Left kidney (tissue), 8 donors: ENCODE data around the gene SAP25. TPM values are rescaled to one million over a fixed set of nuclear protein-coding genes. Genes with fewer than 3 reads are reported as not detected.

ENCODE experiments used
- DNase-seq: peaks from one replicate; pipeline ENCODE4 v3.0.0-alpha.2; 2013
- long read RNA-seq, 8 donors: transcript quantifications; one replicate each; lab custom pipeline, GENCODE V29; 2026
- polyA plus RNA-seq: library from polyadenylated mRNA; unstranded; fragments of 120-200 nt; gene quantifications from one replicate; pipeline ENCODE4 v1.2.1, GENCODE V29; 2013; ENCODE audit not compliant: insufficient read length

Gene SAP25
- polyA plus RNA-seq: 4.2 TPM
- long read RNA-seq, donor 1, partial matches to known transcripts: 0 of 2 reads
- long read RNA-seq, donor 1, other reads (novel, unspliced or antisense): 0 of 2 reads
- long read RNA-seq, donor 2, partial matches to known transcripts: 0 of 3 reads
- long read RNA-seq, donor 2, other reads (novel, unspliced or antisense): 0 of 3 reads
- long read RNA-seq, donor 3, partial matches to known transcripts: 0 of 2 reads
- long read RNA-seq, donor 3, other reads (novel, unspliced or antisense): 0 of 2 reads
- long read RNA-seq, donor 4: 0 reads
- long read RNA-seq, donor 5, partial matches to known transcripts: 0 of 2 reads
- long read RNA-seq, donor 5, other reads (novel, unspliced or antisense): 0 of 2 reads
- long read RNA-seq, donor 6, partial matches to known transcripts: 0 of 2 reads
- long read RNA-seq, donor 6, other reads (novel, unspliced or antisense): 0 of 2 reads
- long read RNA-seq, donor 7, partial matches to known transcripts: 0 of 4 reads
- long read RNA-seq, donor 7, other reads (novel, unspliced or antisense): 0 of 4 reads
- long read RNA-seq, donor 8, partial matches to known transcripts: 0 of 1 reads
- long read RNA-seq, donor 8, other reads (novel, unspliced or antisense): 0 of 1 reads

- DNase-seq: no peak
Measured at GRCh38 chr7:100573691-100574361, at the start of gene SAP25. Gene SAP25 (minus strand): TSS chr7:100573900. CDS start chr7:100573742, 158 bp downstream.

GRCh38 chr7:100621554-100621953, 47.9 kb upstream of the SAP25 start:
- DNase-seq: no peak

- no peak for DNase-seq
Measured at GRCh38 chr7:100620804-100621203, 47.1 kb upstream of the SAP25 start.

GRCh38 chr7:100620239-100620638, 46.5 kb upstream of the SAP25 start:
- DNase-seq: no peak

GRCh38 chr7:100614308-100614861, 40.7 kb upstream of the SAP25 start:
- no peak for DNase-seq

DNA sequence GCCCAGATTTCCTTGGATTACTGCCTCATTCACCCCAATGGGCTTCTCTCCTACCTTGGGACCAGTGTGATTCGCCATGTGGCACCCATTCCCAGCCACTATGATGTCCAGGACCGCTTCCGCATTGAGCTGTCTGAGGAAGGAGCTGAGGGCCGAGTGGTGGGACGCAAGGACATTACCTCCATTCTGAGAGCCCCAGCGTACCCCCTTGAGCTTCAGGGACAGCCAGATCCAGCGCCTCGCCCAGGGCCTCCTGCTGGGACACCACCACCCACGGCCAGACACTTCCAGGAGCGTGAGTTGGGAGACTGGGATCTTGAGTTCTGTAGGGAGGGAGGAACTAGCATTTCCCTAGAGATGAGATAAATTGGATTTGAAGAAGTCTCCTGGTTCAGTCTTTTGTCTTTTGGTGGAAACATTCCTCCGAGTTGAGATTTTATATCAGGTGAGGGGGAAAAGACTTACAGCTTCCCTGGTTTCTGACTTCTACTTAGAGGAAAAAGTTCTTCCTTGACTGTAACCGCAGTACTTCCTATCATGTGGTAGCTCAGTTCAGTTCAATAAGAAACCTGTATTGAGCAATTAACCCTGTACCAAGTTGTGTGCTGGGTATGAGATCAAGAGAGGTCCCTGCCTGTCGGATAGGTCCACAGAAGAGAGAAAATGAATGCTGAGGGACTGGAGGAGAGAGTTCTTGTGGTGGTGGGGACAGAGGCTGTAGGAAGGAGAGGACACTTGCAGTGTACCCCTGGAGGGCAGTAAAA, 39.9 kb upstream of the SAP25 start:
- DNase-seq: no peak

DNA sequence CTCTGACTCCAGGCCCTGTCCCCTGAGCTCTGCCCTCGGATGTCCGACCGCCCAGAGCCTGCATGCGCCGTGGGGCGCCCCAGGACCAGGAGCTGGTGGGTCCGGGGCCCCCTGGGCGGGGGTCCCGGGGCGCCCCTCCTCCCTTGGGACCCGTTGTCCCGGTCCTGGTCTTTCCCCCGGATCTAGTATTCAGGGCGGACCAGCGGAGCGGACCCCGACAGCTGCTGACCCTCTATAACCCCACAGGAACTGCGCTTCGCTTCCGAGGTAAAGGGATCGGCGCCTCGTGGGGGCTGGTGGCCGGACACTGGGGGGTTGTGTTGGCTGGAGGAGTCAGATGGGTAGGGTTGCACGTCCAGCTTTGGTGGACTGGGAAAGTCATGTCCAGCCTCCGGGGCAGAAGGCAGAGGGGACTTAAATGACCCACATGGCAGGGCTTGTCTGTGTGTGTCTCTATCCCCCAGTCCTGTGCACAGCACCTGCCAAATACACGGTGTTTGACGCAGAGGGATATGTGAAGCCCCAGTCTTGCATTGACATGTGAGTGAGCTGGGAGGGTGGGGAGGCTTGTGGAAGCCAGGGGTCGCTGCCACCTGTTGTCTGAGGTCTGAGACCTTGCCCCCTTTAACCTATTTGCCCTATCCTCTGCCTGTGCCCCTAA, 39.2 kb upstream of the SAP25 start:
- DNase-seq: no peak

- peak; percentile 100 for DNase-seq
Measured at GRCh38 chr7:100611983-100612729, 38.5 kb upstream of the SAP25 start, which contains the start of gene MOSPD3. Gene MOSPD3 (plus strand): TSS chr7:100612540. CDS start chr7:100612792, 252 bp downstream.

- DNase-seq: no peak
Measured at GRCh38 chr7:100609958-100610357, 36.3 kb upstream of the SAP25 start.

- no peak for DNase-seq
Measured at GRCh38 chr7:100607111-100607510, 33.4 kb upstream of the SAP25 start.

- no peak for DNase-seq
Measured at GRCh38 chr7:100606313-100606712, 32.6 kb upstream of the SAP25 start.

- DNase-seq: no peak
Measured at GRCh38 chr7:100604976-100605911, 31.5 kb upstream of the SAP25 start.

- DNase-seq: no peak
Measured at GRCh38 chr7:100604028-100604975, 30.6 kb upstream of the SAP25 start.

GRCh38 chr7:100603726-100604027, 30.0 kb upstream of the SAP25 start:
- DNase-seq: no peak

DNA sequence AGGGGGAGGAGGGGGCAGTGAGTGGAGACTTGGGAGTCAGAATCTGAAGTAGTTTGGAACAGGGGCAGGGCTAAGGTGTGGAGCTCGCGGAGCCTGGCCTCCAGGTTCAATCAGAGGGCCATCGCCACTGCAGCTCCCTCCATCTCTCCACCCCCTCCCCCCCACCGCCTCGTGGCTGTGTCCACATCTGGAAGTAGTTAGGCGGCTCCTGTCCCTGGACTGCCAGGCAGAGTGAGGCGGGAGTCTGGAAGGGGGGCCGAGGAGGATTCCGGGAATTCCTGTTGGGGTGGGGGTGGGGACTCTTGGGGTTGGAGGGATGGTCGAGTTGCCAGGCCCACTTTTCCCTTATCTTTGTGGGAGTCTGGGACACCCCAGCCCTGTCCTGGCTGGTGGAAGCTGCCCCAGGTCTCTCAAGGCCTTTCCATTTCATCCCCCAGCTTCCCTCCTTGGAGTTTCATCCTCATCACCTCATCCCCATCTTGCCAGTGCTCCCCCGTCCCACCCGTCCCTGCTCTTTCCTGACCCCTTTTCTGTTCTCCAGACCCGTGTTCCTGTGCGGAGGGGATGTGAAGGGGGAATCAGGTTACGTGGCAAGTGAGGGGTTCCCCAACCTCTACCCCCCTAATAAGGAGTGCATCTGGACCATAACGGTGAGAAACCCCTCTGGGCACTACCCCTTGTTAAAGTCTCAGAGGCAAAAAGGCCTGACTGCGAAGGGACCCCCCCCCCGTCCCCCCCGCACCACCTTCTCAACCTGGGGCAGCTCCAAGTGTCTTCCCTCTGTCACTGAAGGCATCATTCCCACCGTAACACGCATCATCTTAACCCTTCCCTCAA, 29.4 kb upstream of the SAP25 start:
- no peak for DNase-seq

GRCh38 chr7:100600730-100601038, 27.0 kb upstream of the SAP25 start:
- no peak for DNase-seq

GRCh38 chr7:100599911-100600729, 26.4 kb upstream of the SAP25 start:
- DNase-seq: no peak
